Measurements from ENCODE around the gene OLFM2. TPM values are rescaled to one million over a fixed set of nuclear protein-coding genes. Genes with fewer than 3 reads are reported as not detected.

Gene OLFM2
- total RNA-seq, 1 experiment from 2014 or later = 3.4 TPM

GRCh38 chr19:9819596-9819909 lies 116.8 kb downstream of the OLFM2 start:
- BruUV-seq (replicated peaks) = no TSS peak
- peak overlapping the region; percentile 45; the same call in 1 of the 2 replicates for H3K4me3 ChIP-seq
- H3K4me2 ChIP-seq = peak overlapping the region; percentile 60
- H3K27ac ChIP-seq = peak overlapping the region; percentile 5; the same call in 1 of the 2 replicates
- H3K79me2 ChIP-seq (ENCODE audit: low read depth) = peaks cover 38% of the 10 kb centered on the region
- TF ChIP-seq EZH2 (IDR thresholded peaks at IDR 0.05; ENCODE audit: low read depth) (no peak), CTCF (conservative IDR thresholded peaks at IDR 0.05) (no peak)
- no peaks in the 10 kb centered on the region for H3K27me3 ChIP-seq (ENCODE audit: insufficient read depth, low read depth)
- H4K20me1 ChIP-seq (ENCODE audit: insufficient read depth) = no peaks in the 10 kb centered on the region
- H3F3A ChIP-seq (ENCODE audit: insufficient read depth, low read depth) = peaks cover 7% of the 10 kb centered on the region; the same call in 1 of the 2 replicates
- intact Hi-C loops (cut with micrococcal nuclease; ENCODE audit: unreplicated experiment) = loop anchor here (1.0 to 2.0 kb wide), 3 partner anchors 27 to 51 kb away; partner anchors contain the start of gene ZNF846
- no peaks in the 10 kb centered on the region for H3K9me2 ChIP-seq (ENCODE audit: insufficient read depth)
- no peak overlapping the region for H2AFZ ChIP-seq
- H3K36me3 ChIP-seq (ENCODE audit: low read depth) = peaks cover 10% of the 10 kb centered on the region; the same call in 1 of the 2 replicates
- CTCF ChIA-PET = no interaction called here
- POLR2A ChIA-PET (ENCODE audit: unreplicated experiment) = interaction anchor here (0.5 kb wide), 1 partner anchor 235 kb away, joined by 5 read pairs; the partner anchor contains the start of gene ZNF121
- no peak for DNase-seq
- no peaks in the 10 kb centered on the region for H3K9me3 ChIP-seq (ENCODE audit: insufficient read depth, low read depth)
- H3K4me1 ChIP-seq (replicated peaks; ENCODE audit: insufficient read depth) = peaks cover 15% of the 10 kb centered on the region

- ChIA-PET CTCF (interaction anchor here (0.6 kb wide), 1 partner anchor 280 kb away, joined by 3 read pairs; no protein-coding TSS in a partner anchor), POLR2A (ENCODE audit: unreplicated experiment) (interaction anchor here (0.5 to 0.7 kb wide), 7 partner anchors 8 to 1367 kb away, joined by 3 to 27 read pairs (median 10); partner anchors contain the start of genes PIN1, ZNF121 and ZNF846)
- no peaks in the 10 kb centered on the region for H3K9me2 ChIP-seq (ENCODE audit: insufficient read depth)
- H3K4me1 ChIP-seq (replicated peaks; ENCODE audit: insufficient read depth) = peaks cover 15% of the 10 kb centered on the region
- H3K4me2 ChIP-seq = peak within 1 kb of the TSS; percentile 83
- no TSS peak for BruUV-seq (replicated peaks)
- no peaks in the 10 kb centered on the region for H3K27me3 ChIP-seq (ENCODE audit: insufficient read depth, low read depth)
- peak; percentile 98 to 100 for DNase-seq
- no peaks in the 10 kb centered on the region for H3K9me3 ChIP-seq (ENCODE audit: insufficient read depth, low read depth)
- H2AFZ ChIP-seq = peak within 1 kb of the TSS; percentile 95
- peaks cover 38% of the 10 kb centered on the region for H3K79me2 ChIP-seq (ENCODE audit: low read depth)
- H3K27ac ChIP-seq = peak within 1 kb of the TSS; percentile 82
- peaks cover 10% of the 10 kb centered on the region; the same call in 1 of the 2 replicates for H3K36me3 ChIP-seq (ENCODE audit: low read depth)
- peak within 1 kb of the TSS; percentile 93 for H3K4me3 ChIP-seq
- intact Hi-C loops (cut with micrococcal nuclease; ENCODE audit: unreplicated experiment) = loop anchor here (1.0 to 2.0 kb wide), 3 partner anchors 27 to 51 kb away; partner anchors contain the start of gene ZNF846
- no peaks in the 10 kb centered on the region for H4K20me1 ChIP-seq (ENCODE audit: insufficient read depth)
- no peak for TF ChIP-seq EZH2 (IDR thresholded peaks at IDR 0.05; ENCODE audit: low read depth)
- H3F3A ChIP-seq (ENCODE audit: insufficient read depth, low read depth) = peaks cover 7% of the 10 kb centered on the region; the same call in 1 of the 2 replicates
These were observed 117.3 kb downstream of the OLFM2 start, which contains the start of gene FBXL12 for GRCh38 chr19:9818734-9819595. Gene FBXL12 (minus strand): TSS chr19:9819079. CDS start chr19:9818813, 266 bp downstream.

- H3K4me1 ChIP-seq (replicated peaks; ENCODE audit: insufficient read depth) = peaks cover 15% of the 10 kb centered on the region
- no peaks in the 10 kb centered on the region for H3K27me3 ChIP-seq (ENCODE audit: insufficient read depth, low read depth)
- H3K9me2 ChIP-seq (ENCODE audit: insufficient read depth) = no peaks in the 10 kb centered on the region
- peaks cover 16% of the 10 kb centered on the region; the same call in 1 of the 2 replicates for H3K36me3 ChIP-seq (ENCODE audit: low read depth)
- peak overlapping the region; percentile 83 for H3K4me2 ChIP-seq
- peaks cover 38% of the 10 kb centered on the region for H3K79me2 ChIP-seq (ENCODE audit: low read depth)
- peak overlapping the region; percentile 95 for H2AFZ ChIP-seq
- H4K20me1 ChIP-seq (ENCODE audit: insufficient read depth) = no peaks in the 10 kb centered on the region
- TF ChIP-seq EZH2 (IDR thresholded peaks at IDR 0.05; ENCODE audit: low read depth) (no peak), CTCF (conservative IDR thresholded peaks at IDR 0.05) (no peak)
- no peaks in the 10 kb centered on the region for H3K9me3 ChIP-seq (ENCODE audit: insufficient read depth, low read depth)
- H3F3A ChIP-seq (ENCODE audit: insufficient read depth, low read depth) = peaks cover 7% of the 10 kb centered on the region; the same call in 1 of the 2 replicates
- no peak for DNase-seq
- ChIA-PET POLR2A (ENCODE audit: unreplicated experiment) (interaction anchor here (0.6 to 0.7 kb wide), 6 partner anchors 9 to 1367 kb away, joined by 3 to 27 read pairs (median 12); partner anchors contain the start of genes PIN1 and ZNF846), CTCF (interaction anchor here (0.6 kb wide), 1 partner anchor 279 kb away, joined by 3 read pairs; no protein-coding TSS in a partner anchor)
- intact Hi-C loops (cut with micrococcal nuclease; ENCODE audit: unreplicated experiment) = loop anchor here (2.0 kb wide), 1 partner anchor 33 kb away; no protein-coding TSS in a partner anchor
- H3K27ac ChIP-seq = peak overlapping the region; percentile 82
- TSS peak; percentile 31 for BruUV-seq (replicated peaks)
- H3K4me3 ChIP-seq = peak overlapping the region; percentile 93
These were observed 118.1 kb downstream of the OLFM2 start for GRCh38 chr19:9818175-9818733.
